Measurements from ENCODE around the gene MED25.

- no peak for TF ChIP-seq CTCF (IDR thresholded peaks at IDR 0.05; ENCODE audit: poor library complexity, severe bottlenecking)
- TF ChIP-seq EZH2 (IDR thresholded peaks at IDR 0.05; ENCODE audit: borderline replicate concordance, insufficient read depth, low read length, poor library complexity, severe bottlenecking) = no peak
- no peak for TF ChIP-seq POLR2AphosphoS5 (IDR thresholded peaks at IDR 0.05)
These were observed 51.0 kb downstream of the MED25 start for GRCh38 chr19:49869009-49869483.
